H9 (cell line): ENCODE measurements around the gene NOSIP. TPM values are rescaled to one million over a fixed set of nuclear protein-coding genes. Genes with fewer than 3 reads are reported as not detected.
A peak's percentile ranks its signal among the peaks of the same experiment; 100 is the strongest.

Source experiments
- DNase-seq: peaks from one replicate; pipeline ENCODE4 v3.0.0-alpha.2; 2017
- H2AFZ ChIP-seq: one replicate; pipeline ENCODE4 v1.6.1; 2013; ENCODE audit warnings: mild to moderate bottlenecking, low read length, control low read depth, moderate library complexity
- H2AK5ac ChIP-seq: 2 replicates; pipeline ENCODE4 v1.6.1; 2013; ENCODE audit warnings: low read length, control low read depth, mixed read lengths; ENCODE audit not compliant: insufficient read length
- H2BK120ac ChIP-seq: one replicate; pipeline ENCODE4 v1.6.1; 2013; ENCODE audit warnings: low read depth, mild to moderate bottlenecking, low read length, control low read depth, inconsistent platforms; ENCODE audit not compliant: poor library complexity, severe bottlenecking
- H2BK12ac ChIP-seq: 2 replicates; pipeline ENCODE4 v1.6.1; 2013; ENCODE audit warnings: low read length, control low read depth, mixed read lengths, low read depth; ENCODE audit not compliant: insufficient read length
- H2BK15ac ChIP-seq: 2 replicates; pipeline ENCODE4 v1.6.1; 2013; ENCODE audit warnings: low read depth, low read length, control low read depth
- H2BK20ac ChIP-seq: one replicate; pipeline ENCODE4 v1.6.1; 2013; ENCODE audit warnings: low read depth, mild to moderate bottlenecking, low read length, control low read depth, inconsistent platforms; ENCODE audit not compliant: poor library complexity, severe bottlenecking
- H2BK5ac ChIP-seq: 2 replicates; pipeline ENCODE4 v1.6.1; 2013; ENCODE audit warnings: low read length, control low read depth, mixed read lengths; ENCODE audit not compliant: insufficient read length
- H3K14ac ChIP-seq: 2 replicates; pipeline ENCODE4 v1.6.1; 2013; ENCODE audit warnings: low read length, control low read depth; ENCODE audit not compliant: insufficient read depth
- H3K18ac ChIP-seq: 2 replicates; pipeline ENCODE4 v1.6.1; 2013; ENCODE audit warnings: low read depth, mild to moderate bottlenecking, mixed read lengths, low read length, control low read depth; ENCODE audit not compliant: insufficient read length
- H3K23ac ChIP-seq: 2 replicates; pipeline ENCODE4 v1.6.1; 2013; ENCODE audit warnings: low read length, control low read depth, mixed read lengths, low read depth; ENCODE audit not compliant: insufficient read length
- H3K23me2 ChIP-seq: 2 replicates; pipeline ENCODE4 v1.6.1; 2013; ENCODE audit warnings: low read depth, mild to moderate bottlenecking, mixed read lengths, low read length, control low read depth; ENCODE audit not compliant: insufficient read length, poor library complexity, severe bottlenecking
- H3K27ac ChIP-seq: 2 replicates; pipeline ENCODE4 v1.5.1; 2013; ENCODE audit warnings: low read length, control low read depth, mixed read lengths, low read depth; ENCODE audit not compliant: insufficient read length
- H3K27me3 ChIP-seq: 2 replicates; pipeline ENCODE4 v1.6.1; 2013; ENCODE audit warnings: low read length, control low read depth, inconsistent platforms; ENCODE audit not compliant: insufficient read depth
- H3K4ac ChIP-seq: 2 replicates; pipeline ENCODE4 v1.6.1; 2013; ENCODE audit warnings: low read depth, mild to moderate bottlenecking, control low read depth, inconsistent platforms, low read length, moderate library complexity
- H3K4me1 ChIP-seq: 2 replicates; pipeline ENCODE4 v1.6.1; 2013; ENCODE audit warnings: low read length, control low read depth, inconsistent platforms; ENCODE audit not compliant: insufficient read depth
- H3K4me2 ChIP-seq: 2 replicates; pipeline ENCODE4 v1.6.1; 2013; ENCODE audit warnings: low read length, control low read depth, mixed read lengths; ENCODE audit not compliant: insufficient read length, insufficient read depth
- H3K56ac ChIP-seq: 2 replicates; pipeline ENCODE4 v1.6.1; 2013; ENCODE audit warnings: low read depth, mild to moderate bottlenecking, mixed read lengths, low read length, control low read depth; ENCODE audit not compliant: insufficient read length
- H3K79me1 ChIP-seq: 2 replicates; pipeline ENCODE4 v1.6.1; 2013; ENCODE audit warnings: low read depth, mild to moderate bottlenecking, moderate library complexity, low read length, control low read depth, inconsistent platforms; ENCODE audit not compliant: insufficient read depth, poor library complexity, severe bottlenecking
- H3K79me2 ChIP-seq: 2 replicates; pipeline ENCODE4 v1.6.1; 2013; ENCODE audit warnings: low read length, control low read depth, inconsistent platforms; ENCODE audit not compliant: insufficient read depth
- H3K9ac ChIP-seq: 2 replicates; pipeline ENCODE4 v1.6.1; 2013; ENCODE audit warnings: low read length, control low read depth, mixed read lengths; ENCODE audit not compliant: insufficient read length; ENCODE audit errors: extremely low read depth
- H3K9me3 ChIP-seq: one replicate; pipeline ENCODE4 v1.6.1; 2013; ENCODE audit warnings: low read depth, low read length, inconsistent platforms; ENCODE audit not compliant: control insufficient read depth
- H3T11ph ChIP-seq: one replicate; pipeline ENCODE4 v1.6.1; 2013; ENCODE audit warnings: mild to moderate bottlenecking, low read length, control low read depth, inconsistent platforms
- H4K20me1 ChIP-seq: one replicate; pipeline ENCODE4 v1.6.1; 2013; ENCODE audit not compliant: control insufficient read depth, insufficient read length, insufficient read depth
- H4K5ac ChIP-seq: 2 replicates; pipeline ENCODE4 v1.6.1; 2013; ENCODE audit warnings: low read depth, mild to moderate bottlenecking, mixed read lengths, low read length, control low read depth; ENCODE audit not compliant: insufficient read length
- H4K8ac ChIP-seq: replicated peaks from 2 replicates; pipeline ENCODE4 v1.6.1; 2013; ENCODE audit warnings: low read length, control low read depth, mixed read lengths, low read depth; ENCODE audit not compliant: insufficient read length
- H4K91ac ChIP-seq: 2 replicates; pipeline ENCODE4 v1.6.1; 2013; ENCODE audit warnings: low read depth, mild to moderate bottlenecking, moderate library complexity, mixed read lengths, low read length, control low read depth; ENCODE audit not compliant: insufficient read length
- H3K27ac Mint-ChIP-seq, 3 experiments: 2 replicates in 2 of 3; 3 replicates in 1 of 3; pipeline ENCODE4 v1.8.0; 2020 to 2021; ENCODE audit warnings: mixed read lengths in 3 of 3, mild to moderate bottlenecking in 1 of 3, moderate library complexity in 1 of 3
- H3K27me3 Mint-ChIP-seq: 2 replicates; pipeline ENCODE4 v1.8.0; 2021; ENCODE audit warnings: low read depth, mild to moderate bottlenecking, moderate library complexity, mixed read lengths
- H3K36me3 Mint-ChIP-seq, 3 experiments: 2 replicates in 2 of 3; 3 replicates in 1 of 3; pipeline ENCODE4 v1.8.0; 2020 to 2021; ENCODE audit warnings: low read depth in 3 of 3, mixed read lengths in 3 of 3; ENCODE audit not compliant: insufficient read depth in 1 of 3
- H3K4me1 Mint-ChIP-seq, 2 experiments: 2 replicates each; pipeline ENCODE4 v1.8.0; 2020; ENCODE audit warnings: mixed read lengths in 2 of 2
- H3K4me3 Mint-ChIP-seq, 2 experiments: 2 replicates in 1 of 2; 3 replicates in 1 of 2; pipeline ENCODE4 v1.8.0; 2020 to 2021; ENCODE audit warnings: mild to moderate bottlenecking in 2 of 2, mixed read lengths in 2 of 2, moderate library complexity in 1 of 2
- H3K9me3 Mint-ChIP-seq, 2 experiments: 2 replicates in 1 of 2; 3 replicates in 1 of 2; pipeline ENCODE4 v1.8.0; 2020; ENCODE audit warnings: mild to moderate bottlenecking in 2 of 2, mixed read lengths in 2 of 2, moderate library complexity in 1 of 2
- CTCF ChIP-seq: fragments of 200-600 bp; sonication (generic); conservative IDR thresholded peaks from 3 replicates; pipeline ENCODE4 v1.8.0; 2021; ENCODE audit warnings: antibody characterized with exemption, mild to moderate bottlenecking
- WGBS: extraction: QIAGEN DNeasy Blood & Tissue Kit; methylation state at CpG from one replicate; pipeline ENCODE4 v1.1.7; 2013; ENCODE audit warnings: missing lambda C conversion rate, low lambda C conversion rate, mixed read lengths; ENCODE audit not compliant: insufficient read length; ENCODE audit errors: extremely low coverage; 5-methylcytosine and 5-hydroxymethylcytosine counted together
- total RNA-seq: library from RNA; stranded (reverse); gene quantifications from 2 replicates; pipeline ENCODE4 v1.2.1, GENCODE V29; 2021

The NOSIP gene
- total RNA-seq, 1 experiment from 2014 or later: 78.4 TPM

- peak overlapping the region; percentile 48 for H3K18ac ChIP-seq
- no peaks in the 10 kb centered on the region for H3K36me3 Mint-ChIP-seq
- H3K27me3 ChIP-seq: no peaks in the 10 kb centered on the region
- H3K4me1 ChIP-seq: no peaks in the 10 kb centered on the region; the same call in 1 of the 2 replicates
- H4K20me1 ChIP-seq: no peaks in the 10 kb centered on the region
- no peak overlapping the region for H2AK5ac ChIP-seq
- H2AFZ ChIP-seq: no peak overlapping the region
- no peak overlapping the region for H2BK15ac ChIP-seq
- H4K91ac ChIP-seq: no peak overlapping the region
- H3K4me1 Mint-ChIP-seq: peaks cover 11 to 29% of the 10 kb centered on the region in 2 experiments
- no peak overlapping the region for H3K9ac ChIP-seq
- H3K56ac ChIP-seq: no peak overlapping the region
- H3K23ac ChIP-seq: no peak overlapping the region
- H4K8ac ChIP-seq: no peak overlapping the region
- H3K27ac ChIP-seq: no peak overlapping the region
- no peak for TF ChIP-seq CTCF
- no peaks in the 10 kb centered on the region for H3K27me3 Mint-ChIP-seq
- H2BK20ac ChIP-seq: no peak overlapping the region
- no peaks in the 10 kb centered on the region for H3K79me1 ChIP-seq
- peaks cover 1% of the 10 kb centered on the region; the same call in 1 of the 2 replicates for H3K79me2 ChIP-seq
- no peak overlapping the region; the same call in none of the 2 replicates for H3K14ac ChIP-seq
- DNase-seq: peak; percentile 92
- H3T11ph ChIP-seq: no peak overlapping the region
- H2BK120ac ChIP-seq: no peak overlapping the region
- H4K5ac ChIP-seq: no peak overlapping the region
- H3K4me3 Mint-ChIP-seq: 0 out of 5 replicates have a peak overlapping the region, but pooled peaks of 1 of the 2 experiments have one; percentile 63
- peak overlapping the region in 1 of 3 experiments; percentile 91; a peak in 3 of 7 replicates for H3K27ac Mint-ChIP-seq
- no peak overlapping the region for H2BK12ac ChIP-seq
- H2BK5ac ChIP-seq: no peak overlapping the region
- no CpG with 5 or more reads among the region's 8 CpGs for WGBS
- no peak overlapping the region for H3K4ac ChIP-seq
- H3K9me3 ChIP-seq: no peaks in the 10 kb centered on the region
- no peaks in the 10 kb centered on the region; a peak in 1 of 5 replicates for H3K9me3 Mint-ChIP-seq
- H3K4me2 ChIP-seq: no peak overlapping the region
- peaks cover 7% of the 10 kb centered on the region for H3K23me2 ChIP-seq
These were observed 4.7 kb upstream of the NOSIP start for GRCh38 chr19:49585023-49585422.
